Subcutaneous abdominal adipose tissue (tissue), 5 donors: Measurements from ENCODE around the gene GAPDH.
"Not testable (repeated sequence)": the region's sequence is repeated elsewhere in the genome, so short reads cannot be mapped to it uniquely, and the experiment has no call there.

Source experiments
- H3K27ac ChIP-seq: one replicate; pipeline ENCODE4 v1.7.0; 2013; ENCODE audit warnings: low read depth, mild to moderate bottlenecking, inconsistent platforms, low read length, moderate library complexity
- H3K27me3 ChIP-seq, 5 donors: one replicate each; pipeline ENCODE4 v1.7.0; 2013; ENCODE audit warnings: low read length in 5 of 5, inconsistent platforms in 1 of 5; ENCODE audit not compliant: control insufficient read depth in 5 of 5, insufficient read depth in 4 of 5
- H3K36me3 ChIP-seq, 5 donors: one replicate each; pipeline ENCODE4 v1.7.0; 2013; ENCODE audit warnings: low read length in 5 of 5; ENCODE audit not compliant: control insufficient read depth in 5 of 5, insufficient read depth in 5 of 5
- H3K4me1 ChIP-seq, 5 donors: one replicate each; pipeline ENCODE4 v1.7.0; 2013; ENCODE audit warnings: low read length in 5 of 5, mild to moderate bottlenecking in 3 of 5, moderate library complexity in 1 of 5; ENCODE audit not compliant: control insufficient read depth in 5 of 5, insufficient read depth in 5 of 5
- H3K4me3 ChIP-seq, 5 donors: one replicate each; pipeline ENCODE4 v1.7.0; 2013; ENCODE audit warnings: low read length in 5 of 5, low read depth in 1 of 5
- H3K9ac ChIP-seq, 5 donors: one replicate each; pipeline ENCODE4 v1.7.0; 2013; ENCODE audit warnings: low read length in 5 of 5, mild to moderate bottlenecking in 4 of 5, moderate library complexity in 3 of 5
- H3K9me3 ChIP-seq, 5 donors: one replicate each; pipeline ENCODE4 v1.7.0; 2013; ENCODE audit warnings: low read length in 5 of 5; ENCODE audit not compliant: control insufficient read depth in 5 of 5
- donor health status: healthy.
- donor health status: healthy.
- donor health status: healthy.
- donor health status: healthy.
- donor health status: healthy.

The GAPDH gene

DNA sequence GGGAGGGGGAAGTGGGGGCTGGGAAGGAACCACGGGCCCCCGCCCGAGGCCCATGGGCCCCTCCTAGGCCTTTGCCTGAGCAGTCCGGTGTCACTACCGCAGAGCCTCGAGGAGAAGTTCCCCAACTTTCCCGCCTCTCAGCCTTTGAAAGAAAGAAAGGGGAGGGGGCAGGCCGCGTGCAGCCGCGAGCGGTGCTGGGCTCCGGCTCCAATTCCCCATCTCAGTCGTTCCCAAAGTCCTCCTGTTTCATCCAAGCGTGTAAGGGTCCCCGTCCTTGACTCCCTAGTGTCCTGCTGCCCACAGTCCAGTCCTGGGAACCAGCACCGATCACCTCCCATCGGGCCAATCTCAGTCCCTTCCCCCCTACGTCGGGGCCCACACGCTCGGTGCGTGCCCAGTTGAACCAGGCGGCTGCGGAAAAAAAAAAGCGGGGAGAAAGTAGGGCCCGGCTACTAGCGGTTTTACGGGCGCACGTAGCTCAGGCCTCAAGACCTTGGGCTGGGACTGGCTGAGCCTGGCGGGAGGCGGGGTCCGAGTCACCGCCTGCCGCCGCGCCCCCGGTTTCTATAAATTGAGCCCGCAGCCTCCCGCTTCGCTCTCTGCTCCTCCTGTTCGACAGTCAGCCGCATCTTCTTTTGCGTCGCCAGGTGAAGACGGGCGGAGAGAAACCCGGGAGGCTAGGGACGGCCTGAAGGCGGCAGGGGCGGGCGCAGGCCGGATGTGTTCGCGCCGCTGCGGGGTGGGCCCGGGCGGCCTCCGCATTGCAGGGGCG is at the start of gene GAPDH:
Gene GAPDH, plus strand, starts transcription at position 595 of the 772 bp plus-strand sequence. CDS start 316 bp downstream, outside the sequence.
- Histone ChIP-seq H3K27me3 (no peaks in the 10 kb centered on the region), H3K4me3 (peak within 1 kb of the TSS; percentile 70 to 90 (median 80)), H3K36me3 (peaks cover 4 to 54% (median 52%) of the 10 kb centered on the region in 5 donors), H3K9ac (peak within 1 kb of the TSS; percentile 48 to 90 (median 86)), H3K9me3 (no peaks in the 10 kb centered on the region), H3K27ac (peak within 1 kb of the TSS; percentile 96), H3K4me1 (peaks cover 14 to 53% (median 46%) of the 10 kb centered on the region in 5 donors)

DNA sequence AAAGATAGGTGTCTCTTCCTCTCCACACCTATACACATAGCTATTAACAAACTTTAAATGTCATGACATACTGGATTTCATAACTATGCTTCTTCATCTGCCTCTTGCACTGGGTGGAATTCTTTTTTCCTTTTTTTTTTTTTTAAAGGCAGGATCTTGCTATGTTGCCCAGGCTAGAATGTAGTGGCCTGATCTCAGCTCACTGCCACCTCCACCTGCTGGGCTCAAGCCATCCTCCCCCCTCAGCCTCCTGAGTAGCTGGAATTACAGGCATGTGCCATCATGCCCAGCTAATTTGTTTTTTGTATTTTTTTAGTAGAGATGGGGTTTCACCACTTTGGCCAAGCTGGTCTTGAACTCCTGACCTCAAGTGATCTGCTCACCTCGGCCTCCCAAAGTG is 46.1 kb upstream of the GAPDH start:
- peaks cover 0 to 10% (median 9%) of the 10 kb centered on the region in 5 donors for H3K4me1 ChIP-seq
- no peak overlapping the region for H3K4me3 ChIP-seq
- H3K27me3 ChIP-seq = peaks cover 0 to 4% (median 0%) of the 10 kb centered on the region in 5 donors
- H3K9me3 ChIP-seq = no peaks in the 10 kb centered on the region
- H3K9ac ChIP-seq = no peak overlapping the region
- H3K27ac ChIP-seq = no peak overlapping the region
- H3K36me3 ChIP-seq = peaks cover 0 to 5% (median 2%) of the 10 kb centered on the region in 5 donors

- peaks cover 0 to 5% (median 2%) of the 10 kb centered on the region in 5 donors for H3K36me3 ChIP-seq
- H3K4me3 ChIP-seq = no peak overlapping the region
- H3K27me3 ChIP-seq = peaks cover 0 to 4% (median 0%) of the 10 kb centered on the region in 5 donors
- H3K9me3 ChIP-seq = no peaks in the 10 kb centered on the region
- no peak overlapping the region for H3K27ac ChIP-seq
- H3K9ac ChIP-seq = no peak overlapping the region
- H3K4me1 ChIP-seq = peaks cover 0 to 17% (median 15%) of the 10 kb centered on the region in 5 donors
Measured at GRCh38 chr12:6489449-6489848, 44.9 kb upstream of the GAPDH start.

DNA sequence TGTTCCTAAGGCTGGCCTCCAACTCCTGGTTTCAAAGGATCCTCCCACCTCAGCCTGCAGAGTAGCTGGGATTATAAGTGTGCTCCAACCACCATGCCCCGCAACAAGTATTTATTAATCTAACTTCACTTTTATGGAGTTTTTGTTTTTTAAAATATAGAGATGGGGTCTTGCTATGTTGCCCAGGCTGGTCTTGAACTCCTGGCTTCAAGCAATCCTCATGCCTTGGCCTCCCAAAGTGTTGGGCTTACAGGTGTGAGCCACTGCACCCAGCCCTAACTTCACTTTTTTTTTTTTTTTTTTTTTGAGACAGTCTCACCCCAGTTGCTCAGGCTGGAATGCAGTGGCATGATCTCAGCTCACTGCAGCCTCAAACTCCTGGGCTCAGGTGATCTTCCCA is 43.6 kb upstream of the GAPDH start:
- H3K4me1 ChIP-seq = peaks cover 0 to 26% (median 23%) of the 10 kb centered on the region in 5 donors
- H3K4me3 ChIP-seq, H3K9me3 ChIP-seq, H3K36me3 ChIP-seq, H3K9ac ChIP-seq, H3K27ac ChIP-seq, H3K27me3 ChIP-seq: not testable (repeated sequence)

DNA sequence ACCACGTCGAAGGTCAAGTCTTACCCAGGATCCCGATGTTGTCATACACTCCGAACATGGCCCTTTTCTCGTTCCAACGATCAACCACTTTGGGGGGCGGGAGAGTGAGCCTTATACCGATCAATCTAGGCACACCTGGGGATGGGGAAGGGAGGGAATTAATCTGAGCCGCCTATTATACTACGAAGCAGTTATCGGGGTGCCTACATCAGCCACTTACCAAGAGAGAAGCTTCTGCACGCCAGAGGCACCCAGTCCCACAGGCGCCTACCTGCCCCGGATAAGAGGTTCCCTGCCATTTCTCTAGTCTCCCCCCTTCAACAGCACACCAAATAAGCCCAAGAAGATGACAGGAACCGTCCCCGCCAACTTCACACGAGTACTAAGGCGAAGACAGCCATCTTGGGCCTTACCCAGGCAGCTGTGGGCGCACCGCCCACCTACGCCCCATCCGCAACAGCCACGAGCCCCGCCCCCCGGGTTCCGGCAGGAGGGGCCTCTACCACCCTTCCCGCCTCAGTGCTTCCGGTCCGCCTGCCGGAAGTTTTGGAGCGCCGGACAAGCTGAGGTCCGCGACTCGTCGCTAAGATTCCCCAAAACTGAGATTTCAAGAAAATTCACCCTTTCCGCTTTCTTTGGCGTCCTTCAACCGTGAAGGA is 41.4 kb upstream of the GAPDH start, which contains the start of gene MRPL51:
Gene MRPL51, minus strand, starts transcription at position 425 of the 659 bp plus-strand sequence. Its CDS starts 126 bp downstream, at position 299.
- Histone ChIP-seq H3K9me3 (no peaks in the 10 kb centered on the region), H3K36me3 (peaks cover 7 to 12% (median 9%) of the 10 kb centered on the region in 5 donors), H3K27me3 (peaks cover 0 to 3% (median 0%) of the 10 kb centered on the region in 5 donors), H3K4me1 (peaks cover 0 to 26% (median 23%) of the 10 kb centered on the region in 5 donors), H3K4me3 (peak within 1 kb of the TSS; percentile 88 to 99 (median 92)), H3K27ac (peak within 1 kb of the TSS; percentile 98), H3K9ac (peak within 1 kb of the TSS; percentile 70 to 97 (median 93))

GRCh38 chr12:6493497-6494257 is 40.6 kb upstream of the GAPDH start, which contains the start of gene NCAPD2:
TSS of gene NCAPD2 (plus strand) at chr12:6494102. CDS start at chr12:6495099, 997 bp downstream.
- no peaks in the 10 kb centered on the region for H3K27me3 ChIP-seq
- peak within 1 kb of the TSS; percentile 70 to 97 (median 93) for H3K9ac ChIP-seq
- peak within 1 kb of the TSS; percentile 98 for H3K27ac ChIP-seq
- peak within 1 kb of the TSS; percentile 88 to 99 (median 92) for H3K4me3 ChIP-seq
- H3K9me3 ChIP-seq = no peaks in the 10 kb centered on the region
- peaks cover 0 to 26% (median 23%) of the 10 kb centered on the region in 5 donors for H3K4me1 ChIP-seq
- peaks cover 7 to 14% (median 9%) of the 10 kb centered on the region in 5 donors for H3K36me3 ChIP-seq

DNA sequence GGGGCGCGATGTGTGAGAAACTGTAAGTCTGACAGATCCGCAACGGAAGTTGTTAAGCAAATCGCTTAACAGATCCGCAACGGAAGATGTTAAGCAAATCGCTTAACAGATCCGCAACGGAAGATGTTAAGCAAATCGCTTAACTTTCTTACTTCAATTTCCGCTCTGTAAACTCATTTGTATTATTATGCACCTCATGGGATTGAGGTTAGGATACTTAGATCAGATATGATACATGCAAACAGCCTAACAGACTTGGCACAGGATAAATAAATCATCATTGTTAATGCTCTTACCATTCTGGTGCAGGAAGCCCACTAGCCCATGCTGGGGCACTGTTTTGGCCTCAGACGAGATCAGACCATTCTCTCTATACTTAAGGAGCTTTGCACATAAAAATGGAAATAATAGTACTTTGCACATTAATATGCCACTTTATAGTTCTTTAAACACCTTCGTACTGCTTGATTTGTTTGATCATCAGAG is 40.0 kb upstream of the GAPDH start:
- Histone ChIP-seq H3K4me1 (peaks cover 0 to 26% (median 23%) of the 10 kb centered on the region in 5 donors), H3K36me3 (peaks cover 7 to 20% (median 9%) of the 10 kb centered on the region in 5 donors), H3K9me3 (no peaks in the 10 kb centered on the region), H3K4me3 (peak overlapping the region; percentile 79 to 94 (median 90)), H3K27me3 (no peaks in the 10 kb centered on the region), H3K9ac (peak overlapping the region in 4 of 5 donors; percentile 44 to 71 (median 62)), H3K27ac (peak overlapping the region; percentile 98)

DNA sequence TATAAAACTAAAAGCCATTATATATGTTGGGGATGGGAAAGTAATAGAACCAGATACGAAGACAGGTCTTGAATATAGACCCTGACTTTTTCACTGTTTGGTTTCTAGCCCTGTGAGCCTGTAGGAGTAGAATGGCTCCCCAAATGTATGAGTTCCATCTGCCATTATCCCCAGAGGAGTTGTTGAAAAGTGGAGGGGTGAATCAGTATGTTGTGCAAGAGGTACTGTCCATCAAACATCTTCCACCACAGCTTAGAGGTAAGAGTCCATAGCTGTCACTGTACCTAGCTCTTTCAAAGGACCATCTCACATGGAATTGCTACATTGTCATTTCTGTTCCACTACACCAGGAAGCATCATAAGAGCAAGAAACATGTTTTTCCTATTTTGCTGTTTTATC is 39.3 kb upstream of the GAPDH start:
- H3K27me3 ChIP-seq = no peaks in the 10 kb centered on the region
- H3K9ac ChIP-seq = no peak overlapping the region
- peak overlapping the region in 1 of 5 donors; percentile 89 for H3K4me3 ChIP-seq
- no peaks in the 10 kb centered on the region for H3K9me3 ChIP-seq
- H3K27ac ChIP-seq = no peak overlapping the region
- peaks cover 0 to 26% (median 23%) of the 10 kb centered on the region in 5 donors for H3K4me1 ChIP-seq
- H3K36me3 ChIP-seq = peaks cover 7 to 22% (median 9%) of the 10 kb centered on the region in 5 donors

GRCh38 chr12:6497291-6497690 is 37.0 kb upstream of the GAPDH start:
- H3K36me3 ChIP-seq = peaks cover 5 to 23% (median 10%) of the 10 kb centered on the region in 5 donors
- not testable (repeated sequence) for H3K4me3 ChIP-seq, H3K9ac ChIP-seq, H3K27me3 ChIP-seq, H3K9me3 ChIP-seq, H3K27ac ChIP-seq
- H3K4me1 ChIP-seq = peaks cover 0 to 24% (median 22%) of the 10 kb centered on the region in 5 donors
